Caco-2 (cell line): ENCODE data around the gene CFHR1. TPM values are rescaled to one million over a fixed set of nuclear protein-coding genes. Genes with fewer than 3 reads are reported as not detected.
"Not testable (repeated sequence)": the region's sequence is repeated elsewhere in the genome, so short reads cannot be mapped to it uniquely, and the experiment has no call there.

Experiments used
- BruUV-seq: library from RNA; stranded (reverse); fragments of 400-500 nt; replicated peaks from 2 replicates; lab custom pipeline; 2021; lab: Mats Ljungman, UMichigan
- CTCF ChIA-PET: fragments of 300-600 bp; sonication (Branson Sonifier 250); formaldehyde crosslinking; loops from one replicate; lab custom pipeline; 2022; ENCODE audit warnings: antibody characterized with exemption; lab: Charles Lee
- POLR2A ChIA-PET: fragments of 300-600 bp; sonication (Branson Sonifier 250); formaldehyde crosslinking; loops from one replicate; lab custom pipeline; 2022; ENCODE audit warnings: antibody characterized with exemption; lab: Charles Lee
- DNase-seq, 2 experiments: peaks; one replicate each; pipeline versions ENCODE4 v3.0.0 to v3.0.0-alpha.2; 2020 to 2022
- H3K27me3 ChIP-seq: replicated peaks from 2 replicates; pipeline ENCODE4 v1.6.0; 2011; ENCODE audit warnings: low read length; ENCODE audit not compliant: control insufficient read depth, insufficient read depth
- H3K36me3 ChIP-seq: 2 replicates; pipeline ENCODE4 v1.5.1; 2011; ENCODE audit warnings: low read length; ENCODE audit not compliant: control insufficient read depth, insufficient read depth
- H3K4me1 ChIP-seq: fragments of 250-450 bp; sonication (Bioruptor Pico); 2 replicates; pipeline ENCODE4 v1.5.1; 2020; ENCODE audit warnings: mild to moderate bottlenecking
- H3K4me3 ChIP-seq: 2 replicates; pipeline ENCODE4 v1.5.1; 2011; ENCODE audit warnings: low read depth, mild to moderate bottlenecking, control low read depth, low read length
- H3K9me3 ChIP-seq: fragments of 250-450 bp; sonication (Bioruptor Pico); 2 replicates; pipeline ENCODE4 v1.5.1; 2020; ENCODE audit warnings: mild to moderate bottlenecking, moderate library complexity
- H3K27ac Mint-ChIP-seq: one replicate; pipeline ENCODE4 v1.8.0; 2022; ENCODE audit warnings: mixed read lengths; ENCODE audit not compliant: unreplicated experiment
- H3K27me3 Mint-ChIP-seq: one replicate; pipeline ENCODE4 v1.8.0; 2022; ENCODE audit warnings: mixed read lengths; ENCODE audit not compliant: insufficient read depth, unreplicated experiment
- H3K36me3 Mint-ChIP-seq: one replicate; pipeline ENCODE4 v1.8.0; 2022; ENCODE audit warnings: mild to moderate bottlenecking, mixed read lengths; ENCODE audit not compliant: insufficient read depth, unreplicated experiment
- H3K4me1 Mint-ChIP-seq: one replicate; pipeline ENCODE4 v1.8.0; 2022; ENCODE audit warnings: low read depth, mixed read lengths; ENCODE audit not compliant: unreplicated experiment
- H3K4me3 Mint-ChIP-seq: one replicate; pipeline ENCODE4 v1.8.0; 2022; ENCODE audit warnings: mild to moderate bottlenecking, moderate library complexity, mixed read lengths; ENCODE audit not compliant: unreplicated experiment
- H3K9me3 Mint-ChIP-seq: one replicate; pipeline ENCODE4 v1.8.0; 2022; ENCODE audit warnings: mixed read lengths; ENCODE audit not compliant: unreplicated experiment
- intact Hi-C: fragments of 100-400 bp; cut with micrococcal nuclease; formaldehyde crosslinking; loops from one replicate; pipeline ENCODE4 v1.10.0; 2022; ENCODE audit not compliant: unreplicated experiment
- total RNA-seq: library from RNA; stranded (reverse); gene quantifications from 2 replicates; pipeline ENCODE4 v1.2.3, GENCODE V29; 2022
- TF ChIP-seq, protein P1 (sequence below), 2 experiments: fragments of 200-600 bp in 1 of 2; IDR thresholded peaks; 1 replicate in 1 of 2; 2 replicates in 1 of 2; pipeline versions ENCODE4 v1.5.1 to v1.8.0; 2011 to 2022; ENCODE audit warnings: antibody characterized with exemption in 1 of 2, control low read depth in 1 of 2, inconsistent platforms in 1 of 2, low read depth in 1 of 2, low read length in 1 of 2, mild to moderate bottlenecking in 1 of 2, moderate library complexity in 1 of 2; ENCODE audit not compliant: insufficient read depth in 1 of 2, severe bottlenecking in 1 of 2, unreplicated experiment in 1 of 2

CFHR1 gene
- total RNA-seq, 1 experiment from 2014 or later: not detected

DNA sequence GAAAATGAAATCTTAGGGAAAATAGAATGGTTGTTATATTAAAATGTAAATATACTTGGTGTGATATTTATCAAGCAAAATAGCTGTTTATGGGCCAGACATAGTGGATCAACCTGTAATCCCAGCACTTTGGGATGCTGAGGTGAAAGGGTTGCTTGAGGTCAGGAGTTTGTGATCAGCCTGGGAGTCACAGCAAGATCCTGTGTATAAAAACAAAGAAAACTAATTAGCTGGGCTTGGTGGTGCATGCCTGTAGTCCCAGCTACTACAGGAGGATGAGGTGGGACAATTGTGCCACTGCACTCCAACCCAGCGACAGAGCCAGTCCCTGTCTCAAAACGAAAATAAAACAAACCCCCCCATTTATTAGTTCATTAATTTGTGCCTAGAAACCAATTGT, 21.6 kb upstream of the CFHR1 start:
- ChIA-PET POLR2A (no interaction called here), CTCF (no interaction called here)
- no TSS peak for BruUV-seq
- H3K27ac Mint-ChIP-seq: no peak overlapping the region
- no peaks in the 10 kb centered on the region for H3K4me1 Mint-ChIP-seq
- no peaks in the 10 kb centered on the region for H3K36me3 Mint-ChIP-seq
- intact Hi-C loops: no loop called here
- Histone ChIP-seq H3K4me3 (no peak overlapping the region), H3K36me3 (no peaks in the 10 kb centered on the region), H3K9me3 (no peaks in the 10 kb centered on the region), H3K4me1 (no peaks in the 10 kb centered on the region), H3K27me3 (no peaks in the 10 kb centered on the region)
- H3K9me3 Mint-ChIP-seq: no peaks in the 10 kb centered on the region
- H3K4me3 Mint-ChIP-seq: no peak overlapping the region
- TF ChIP-seq, protein P1, sequence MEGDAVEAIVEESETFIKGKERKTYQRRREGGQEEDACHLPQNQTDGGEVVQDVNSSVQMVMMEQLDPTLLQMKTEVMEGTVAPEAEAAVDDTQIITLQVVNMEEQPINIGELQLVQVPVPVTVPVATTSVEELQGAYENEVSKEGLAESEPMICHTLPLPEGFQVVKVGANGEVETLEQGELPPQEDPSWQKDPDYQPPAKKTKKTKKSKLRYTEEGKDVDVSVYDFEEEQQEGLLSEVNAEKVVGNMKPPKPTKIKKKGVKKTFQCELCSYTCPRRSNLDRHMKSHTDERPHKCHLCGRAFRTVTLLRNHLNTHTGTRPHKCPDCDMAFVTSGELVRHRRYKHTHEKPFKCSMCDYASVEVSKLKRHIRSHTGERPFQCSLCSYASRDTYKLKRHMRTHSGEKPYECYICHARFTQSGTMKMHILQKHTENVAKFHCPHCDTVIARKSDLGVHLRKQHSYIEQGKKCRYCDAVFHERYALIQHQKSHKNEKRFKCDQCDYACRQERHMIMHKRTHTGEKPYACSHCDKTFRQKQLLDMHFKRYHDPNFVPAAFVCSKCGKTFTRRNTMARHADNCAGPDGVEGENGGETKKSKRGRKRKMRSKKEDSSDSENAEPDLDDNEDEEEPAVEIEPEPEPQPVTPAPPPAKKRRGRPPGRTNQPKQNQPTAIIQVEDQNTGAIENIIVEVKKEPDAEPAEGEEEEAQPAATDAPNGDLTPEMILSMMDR (IDR thresholded peaks at IDR 0.05; ENCODE audit: insufficient read depth in 1 of 2, low read depth in 1 of 2, low read length in 1 of 2, severe bottlenecking in 1 of 2, unreplicated experiment in 1 of 2): no peak
- no peaks in the 10 kb centered on the region for H3K27me3 Mint-ChIP-seq
- no peak for DNase-seq

DNA sequence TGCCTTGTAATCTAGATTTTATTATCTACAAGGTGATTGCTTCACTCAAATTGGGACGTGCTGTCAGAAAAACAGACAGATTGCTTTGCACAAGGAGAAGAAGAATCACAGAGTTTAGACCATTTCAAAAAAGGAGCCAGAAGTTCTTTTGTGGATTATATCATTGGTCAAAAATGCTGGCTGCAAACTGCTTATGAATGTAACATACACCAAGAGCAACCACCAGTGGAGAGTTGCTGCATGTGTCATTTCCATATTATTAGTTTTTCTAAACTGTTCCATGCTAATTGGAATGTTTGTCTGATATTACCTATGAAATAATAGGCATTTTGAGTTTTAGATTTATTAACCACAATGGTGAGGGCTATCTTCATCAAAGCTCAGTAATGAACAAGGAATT, 17.6 kb upstream of the CFHR1 start:
- H3K36me3 ChIP-seq, DNase-seq, H3K4me3 Mint-ChIP-seq, H3K9me3 Mint-ChIP-seq, CTCF ChIA-PET, H3K27me3 Mint-ChIP-seq, intact Hi-C loops, H3K36me3 Mint-ChIP-seq, H3K9me3 ChIP-seq, H3K4me1 Mint-ChIP-seq, H3K4me3 ChIP-seq, H3K4me1 ChIP-seq, BruUV-seq, H3K27me3 ChIP-seq, POLR2A ChIA-PET, H3K27ac Mint-ChIP-seq: not testable (repeated sequence)

DNA sequence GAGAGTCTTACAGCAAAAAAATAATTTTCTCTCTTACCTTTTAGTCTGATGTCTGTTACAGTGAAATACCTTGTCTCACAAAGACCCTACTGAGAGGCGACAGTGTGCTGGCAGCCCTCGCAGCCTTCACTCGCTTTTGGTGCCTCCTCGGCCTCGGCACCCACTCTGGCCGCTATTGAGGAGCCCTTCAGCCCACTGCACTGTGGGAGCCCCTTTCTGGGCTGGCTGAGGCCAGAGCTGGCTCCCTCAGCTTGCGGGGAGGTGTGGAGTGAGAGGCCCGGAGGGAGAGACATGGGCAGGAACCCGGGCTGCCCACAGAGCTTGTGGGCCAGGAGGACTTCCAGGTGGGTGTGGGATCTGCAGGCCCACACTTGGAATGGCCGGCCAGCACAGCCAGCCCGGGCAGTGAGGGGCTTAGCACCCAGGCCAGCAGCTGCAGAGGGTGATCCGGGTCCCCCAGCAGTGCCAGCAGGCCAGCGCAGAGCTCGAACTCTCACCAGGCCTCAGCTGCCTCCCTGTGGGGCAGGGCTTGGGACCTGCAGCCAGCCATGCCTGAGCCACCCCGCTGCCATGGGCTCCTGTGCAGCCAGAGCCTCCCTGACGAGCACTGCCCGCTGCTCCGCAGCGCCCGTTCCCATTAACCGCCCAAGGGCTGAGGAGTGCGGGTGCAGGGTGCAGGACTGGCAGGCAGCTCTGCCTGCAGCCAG, 10.8 kb upstream of the CFHR1 start:
- no peak overlapping the region for H3K27ac Mint-ChIP-seq
- BruUV-seq: no TSS peak
- H3K4me3 Mint-ChIP-seq: no peak overlapping the region
- no peak for DNase-seq
- Histone ChIP-seq H3K27me3 (no peaks in the 10 kb centered on the region), H3K36me3 (no peaks in the 10 kb centered on the region), H3K4me3 (no peak overlapping the region), H3K4me1 (no peaks in the 10 kb centered on the region), H3K9me3 (no peaks in the 10 kb centered on the region)
- intact Hi-C loops: no loop called here
- POLR2A ChIA-PET: no interaction called here
- H3K9me3 Mint-ChIP-seq: no peaks in the 10 kb centered on the region
- H3K36me3 Mint-ChIP-seq: no peaks in the 10 kb centered on the region
- TF ChIP-seq, protein P1 (IDR thresholded peaks at IDR 0.05; ENCODE audit: insufficient read depth in 1 of 2, low read depth in 1 of 2, low read length in 1 of 2, severe bottlenecking in 1 of 2, unreplicated experiment in 1 of 2): no peak
- CTCF ChIA-PET: no interaction called here
- no peaks in the 10 kb centered on the region for H3K27me3 Mint-ChIP-seq
- no peaks in the 10 kb centered on the region for H3K4me1 Mint-ChIP-seq

DNA sequence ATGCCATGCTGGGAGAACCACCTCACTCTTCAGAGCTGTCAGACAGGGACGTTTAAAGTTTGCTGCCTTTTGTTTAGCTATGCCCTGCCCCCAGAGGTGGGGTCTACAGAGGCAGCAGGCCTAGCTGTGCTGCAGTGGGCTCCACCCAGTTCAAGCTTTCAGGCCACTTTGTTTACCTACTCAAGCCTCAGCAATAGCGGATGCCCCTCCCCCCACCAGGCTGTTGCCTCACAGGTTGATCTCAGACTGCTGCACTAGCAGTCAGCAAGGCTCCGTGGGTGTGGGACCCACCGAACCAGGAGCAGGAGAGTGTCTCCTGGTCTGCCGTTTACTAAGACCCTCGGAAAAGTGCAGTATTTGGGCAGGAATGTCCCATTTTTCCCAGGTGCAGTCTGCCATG, 2.1 kb upstream of the CFHR1 start:
- CTCF ChIA-PET, H3K4me3 Mint-ChIP-seq, H3K36me3 Mint-ChIP-seq, H3K4me1 Mint-ChIP-seq, H3K4me1 ChIP-seq, BruUV-seq, H3K36me3 ChIP-seq, H3K9me3 Mint-ChIP-seq, H3K27ac Mint-ChIP-seq, H3K27me3 Mint-ChIP-seq, H3K27me3 ChIP-seq, H3K4me3 ChIP-seq, H3K9me3 ChIP-seq, intact Hi-C loops, DNase-seq, POLR2A ChIA-PET: not testable (repeated sequence)
